DOHH2 (cell line): ENCODE measurements around the gene DBN1.

Source experiments
- EZH2phosphoT487 ChIP-seq: fragments of 200-600 bp; sonication (generic); IDR thresholded peaks from 2 replicates; pipeline ENCODE4 v1.6.1; 2017; ENCODE audit warnings: borderline replicate concordance, mild to moderate bottlenecking, antibody characterized with exemption, low read length, moderate library complexity, mixed read lengths
- TF ChIP-seq, protein P1 (sequence below): fragments of 200-600 bp; sonication (generic); IDR thresholded peaks from one replicate; pipeline ENCODE4 v1.5.1; 2014; ENCODE audit warnings: antibody characterized with exemption, mild to moderate bottlenecking, low read depth, low read length; ENCODE audit not compliant: poor library complexity, severe bottlenecking

GRCh38 chr5:177430972-177431316 lies 42.5 kb downstream of the DBN1 start:
- TF ChIP-seq, protein P1, sequence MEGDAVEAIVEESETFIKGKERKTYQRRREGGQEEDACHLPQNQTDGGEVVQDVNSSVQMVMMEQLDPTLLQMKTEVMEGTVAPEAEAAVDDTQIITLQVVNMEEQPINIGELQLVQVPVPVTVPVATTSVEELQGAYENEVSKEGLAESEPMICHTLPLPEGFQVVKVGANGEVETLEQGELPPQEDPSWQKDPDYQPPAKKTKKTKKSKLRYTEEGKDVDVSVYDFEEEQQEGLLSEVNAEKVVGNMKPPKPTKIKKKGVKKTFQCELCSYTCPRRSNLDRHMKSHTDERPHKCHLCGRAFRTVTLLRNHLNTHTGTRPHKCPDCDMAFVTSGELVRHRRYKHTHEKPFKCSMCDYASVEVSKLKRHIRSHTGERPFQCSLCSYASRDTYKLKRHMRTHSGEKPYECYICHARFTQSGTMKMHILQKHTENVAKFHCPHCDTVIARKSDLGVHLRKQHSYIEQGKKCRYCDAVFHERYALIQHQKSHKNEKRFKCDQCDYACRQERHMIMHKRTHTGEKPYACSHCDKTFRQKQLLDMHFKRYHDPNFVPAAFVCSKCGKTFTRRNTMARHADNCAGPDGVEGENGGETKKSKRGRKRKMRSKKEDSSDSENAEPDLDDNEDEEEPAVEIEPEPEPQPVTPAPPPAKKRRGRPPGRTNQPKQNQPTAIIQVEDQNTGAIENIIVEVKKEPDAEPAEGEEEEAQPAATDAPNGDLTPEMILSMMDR: no peak
- no peak for TF ChIP-seq EZH2phosphoT487
